Sigmoid colon (tissue), 7 donors: ENCODE results near the gene KRTAP16-1. TPM values are rescaled to one million over a fixed set of nuclear protein-coding genes. Genes with fewer than 3 reads are reported as not detected.
"Not testable (repeated sequence)": the region's sequence is repeated elsewhere in the genome, so short reads cannot be mapped to it uniquely, and the experiment has no call there.

ENCODE experiments used
- DNase-seq: peaks from one replicate; pipeline ENCODE4 v3.0.0-alpha.2; 2019
- H3K27ac ChIP-seq, 4 donors: fragments of 200-600 bp; sonication (generic); one replicate each; pipeline ENCODE4 v1.5.1; 2016 to 2019; ENCODE audit warnings: mild to moderate bottlenecking in 1 of 4
- H3K27me3 ChIP-seq, 3 donors: fragments of 200-600 bp; sonication (generic); one replicate each; pipeline ENCODE4 v1.5.1; 2019; ENCODE audit warnings: mild to moderate bottlenecking in 1 of 3
- H3K36me3 ChIP-seq, 4 donors: fragments of 200-600 bp; sonication (generic); one replicate each; pipeline ENCODE4 v1.5.1; 2016 to 2019
- H3K4me1 ChIP-seq, 4 donors: fragments of 200-600 bp; sonication (generic); one replicate each; pipeline ENCODE4 v1.5.1; 2017 to 2019
- H3K4me3 ChIP-seq, 4 donors: fragments of 200-600 bp; sonication (generic); one replicate each; pipeline ENCODE4 v1.5.1; 2017 to 2019; ENCODE audit warnings: mild to moderate bottlenecking in 2 of 4, moderate library complexity in 1 of 4
- H3K9me3 ChIP-seq, 4 donors: fragments of 200-600 bp in 3 of 4; sonication (generic) in 3 of 4; one replicate each; pipeline versions ENCODE4 v1.5.1 to v1.6.1; 2013 to 2019
- CTCF ChIP-seq, 4 experiments: fragments of 450-650 bp in 3 of 4; fragments of 200-600 bp in 1 of 4; IDR thresholded peaks; one replicate each; pipeline ENCODE4 v1.5.1; 2016 to 2019; ENCODE audit warnings: antibody characterized with exemption in 4 of 4, mild to moderate bottlenecking in 3 of 4, moderate library complexity in 2 of 4
- EP300 ChIP-seq, 4 donors: sonication (generic); formaldehyde crosslinking; IDR thresholded peaks; one replicate each; pipeline ENCODE4 v1.6.1; 2017; ENCODE audit warnings: antibody characterized with exemption in 4 of 4
- POLR2A ChIP-seq, 2 donors: fragments of 450-650 bp; IDR thresholded peaks; one replicate each; pipeline ENCODE4 v1.6.1; 2016; ENCODE audit warnings: antibody characterized with exemption in 2 of 2, mild to moderate bottlenecking in 2 of 2, moderate library complexity in 2 of 2
- POLR2AphosphoS5 ChIP-seq, 4 donors: sonication (generic); formaldehyde crosslinking; IDR thresholded peaks; one replicate each; pipeline ENCODE4 v1.6.1; 2017; ENCODE audit warnings: antibody characterized with exemption in 4 of 4
- WGBS, 2 donors: extraction: QIAGEN DNeasy Blood & Tissue Kit; methylation state at CpG; one replicate each; pipeline ENCODE4 v1.1.7; 2013; 5-methylcytosine and 5-hydroxymethylcytosine counted together
- intact Hi-C: fragments of 100-400 bp; cut with DNase I; formaldehyde crosslinking; loops from one replicate; pipeline ENCODE4 v1.15.1; 2023
- polyA plus RNA-seq, 3 donors: library from polyadenylated mRNA; stranded (reverse); fragments of 200-250 nt; gene quantifications; one replicate each; pipeline ENCODE4 v1.2.3, GENCODE V29; 2013
- total RNA-seq, 4 donors: library from RNA; depleted of rRNA; stranded (reverse); fragments of >200 nt; gene quantifications; one replicate each; pipeline ENCODE4 v1.1.0, GENCODE V29; 2016
- donor health status: healthy with polysubstance abuse.
- donor health status: Bipolar disorder and iron deficiency.
- donor health status: healthy.

KRTAP16-1 gene
- total and polyA plus RNA-seq, 7 donors = not detected

DNA sequence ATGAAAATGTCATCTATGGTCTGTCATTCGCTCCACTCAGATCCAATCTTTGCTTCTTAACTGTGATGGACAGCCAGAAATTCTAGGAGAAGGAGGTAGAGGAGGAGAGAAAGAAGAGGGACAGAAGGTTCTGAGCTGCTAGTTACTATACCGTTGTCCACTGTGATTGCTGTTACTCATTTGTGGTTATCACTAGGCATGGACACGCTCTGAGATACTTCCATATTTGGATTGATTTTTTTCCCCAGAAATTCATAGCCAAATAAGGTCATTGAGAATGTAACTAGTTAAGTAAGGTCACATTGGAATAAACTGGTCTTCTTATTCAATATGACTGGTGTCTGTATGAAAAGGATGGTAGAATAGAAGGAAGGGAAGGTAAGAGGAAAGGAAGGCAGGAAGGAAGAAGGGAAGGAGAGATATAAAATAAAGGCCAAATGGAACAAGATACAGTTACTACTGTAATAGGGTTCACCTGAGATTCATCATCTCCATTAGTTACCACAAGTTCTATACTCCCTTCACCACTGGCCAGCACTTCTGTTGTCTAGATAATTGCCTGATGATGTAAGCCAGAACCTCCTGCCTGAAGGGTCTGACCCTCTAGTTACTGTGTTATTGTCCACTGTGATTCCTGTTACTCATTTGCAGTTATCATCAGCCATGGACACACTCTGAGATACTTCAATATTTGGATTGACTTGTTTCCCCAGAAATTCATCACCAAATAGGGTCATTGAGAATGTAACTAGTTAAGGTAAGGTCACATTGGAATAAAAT is 30.7 kb downstream of the KRTAP16-1 start:
- Histone ChIP-seq H3K36me3 (no peaks in the 10 kb centered on the region), H3K4me1 (no peaks in the 10 kb centered on the region), H3K4me3 (no peak overlapping the region), H3K27ac (no peak overlapping the region), H3K27me3 (peaks cover 0 to 6% (median 0%) of the 10 kb centered on the region in 3 donors), H3K9me3 (no peaks in the 10 kb centered on the region)
- TF ChIP-seq POLR2A (IDR thresholded peaks at IDR 0.05) = no peak
- 93 to 94% methylated on average over 3 of the region's 3 CpGs for WGBS, 2 donors
- DNase-seq = no peak
- intact Hi-C loops = no loop called here

DNA sequence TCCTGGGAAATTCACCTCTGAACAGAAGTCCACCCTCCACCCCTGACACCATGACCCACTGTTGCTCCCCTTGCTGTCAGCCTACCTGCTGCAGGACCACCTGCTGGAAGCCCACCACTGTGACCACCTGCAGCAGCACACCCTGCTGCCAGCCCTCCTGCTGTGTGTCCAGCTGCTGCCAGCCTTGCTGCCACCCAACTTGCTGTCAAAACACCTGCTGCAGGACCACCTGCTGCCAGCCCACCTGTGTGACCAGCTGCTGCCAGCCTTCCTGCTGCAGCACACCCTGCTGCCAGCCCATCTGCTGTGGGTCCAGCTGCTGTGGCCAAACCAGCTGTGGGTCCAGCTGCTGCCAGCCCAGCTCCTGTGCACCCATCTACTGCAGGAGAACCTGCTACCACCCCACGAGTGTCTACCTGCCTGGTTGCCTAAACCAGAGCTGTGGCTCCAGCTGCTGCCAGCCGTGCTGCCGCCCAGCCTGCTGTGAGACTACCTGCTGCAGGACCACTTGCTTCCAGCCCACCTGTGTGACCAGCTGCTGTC is 33.4 kb downstream of the KRTAP16-1 start, which contains the start of gene KRTAP9-7:
TSS of gene KRTAP9-7 (plus strand) at position 51 of the 543 bp plus-strand sequence. CDS start at position 51, 0 bp downstream.
- not testable (repeated sequence) for H3K36me3 ChIP-seq, DNase-seq, H3K27ac ChIP-seq, H3K4me1 ChIP-seq, H3K4me3 ChIP-seq, H3K27me3 ChIP-seq, H3K9me3 ChIP-seq
- intact Hi-C loops = loop anchor here (1.0 kb wide), 1 partner anchor 11 kb away; no protein-coding TSS in a partner anchor
- WGBS, 2 donors = 48 to 86% methylated on average over 3 of the region's 3 CpGs

DNA sequence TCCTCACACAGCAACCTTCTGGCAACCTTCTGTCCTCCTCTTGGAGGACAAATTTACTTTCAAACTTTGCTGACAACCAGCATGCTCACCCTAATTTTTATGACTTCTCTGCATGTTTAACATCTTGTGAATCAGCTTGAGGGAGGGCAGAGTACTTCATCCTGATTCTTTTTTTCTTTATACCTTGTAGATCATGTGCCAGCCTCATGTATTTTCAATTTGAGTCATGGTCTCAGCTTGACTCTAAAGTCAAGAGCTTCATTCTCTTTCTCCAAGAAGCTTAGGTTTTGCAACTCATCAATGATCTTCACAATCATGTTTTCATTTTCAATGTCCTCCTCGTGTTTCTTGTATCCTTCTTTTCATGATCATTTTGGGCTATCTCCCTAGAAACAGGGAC is 37.3 kb downstream of the KRTAP16-1 start:
- H3K27ac ChIP-seq = no peak overlapping the region
- TF ChIP-seq CTCF (IDR thresholded peaks at IDR 0.05) (no peak), EP300 (IDR thresholded peaks at IDR 0.05) (no peak), POLR2A (IDR thresholded peaks at IDR 0.05) (no peak), POLR2AphosphoS5 (IDR thresholded peaks at IDR 0.05) (no peak)
- no peaks in the 10 kb centered on the region for H3K4me1 ChIP-seq
- no peaks in the 10 kb centered on the region for H3K36me3 ChIP-seq
- no peaks in the 10 kb centered on the region for H3K9me3 ChIP-seq
- DNase-seq = no peak
- WGBS, 2 donors = 67% methylated on average over 1 of the region's 1 CpG; no CpG with 5 or more reads in 1 of the 2 donors
- H3K4me3 ChIP-seq = no peak overlapping the region
- intact Hi-C loops = no loop called here
- peaks cover 0 to 6% (median 0%) of the 10 kb centered on the region in 3 donors for H3K27me3 ChIP-seq

GRCh38 chr17:41271323-41271722 is 37.8 kb downstream of the KRTAP16-1 start:
- H3K36me3 ChIP-seq, H3K9me3 ChIP-seq, H3K4me1 ChIP-seq, H3K27me3 ChIP-seq, H3K27ac ChIP-seq, H3K4me3 ChIP-seq, intact Hi-C loops, DNase-seq: not testable (repeated sequence)
- WGBS, 2 donors = 52% methylated on average over 1 of the region's 1 CpG; no CpG with 5 or more reads in 1 of the 2 donors

DNA sequence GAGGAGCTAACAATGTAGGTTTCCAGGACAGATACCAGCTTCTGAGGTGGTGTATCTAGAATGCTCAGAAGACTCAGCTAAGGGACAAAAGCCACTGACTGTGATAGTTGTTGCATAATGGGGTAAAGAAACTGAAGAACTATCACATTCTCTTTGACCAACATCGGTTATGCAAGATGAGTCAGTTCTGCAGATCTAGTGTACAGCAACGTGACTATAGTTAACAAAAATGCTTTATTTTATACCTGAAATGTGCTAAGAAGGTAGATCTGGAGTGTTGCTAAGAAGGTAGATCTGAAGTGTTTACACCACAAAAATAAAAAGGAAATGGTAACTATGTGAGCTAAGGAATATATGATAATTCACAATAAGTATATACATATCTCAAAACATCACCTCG is 41.4 kb downstream of the KRTAP16-1 start:
- no peak for DNase-seq
- no peaks in the 10 kb centered on the region for H3K9me3 ChIP-seq
- no peaks in the 10 kb centered on the region for H3K36me3 ChIP-seq
- intact Hi-C loops = no loop called here
- H3K27me3 ChIP-seq = peaks cover 0 to 4% (median 0%) of the 10 kb centered on the region in 3 donors
- WGBS, 2 donors = 90% methylated on average over 3 of the region's 3 CpGs; no CpG with 5 or more reads in 1 of the 2 donors
- H3K4me1 ChIP-seq = no peaks in the 10 kb centered on the region
- no peak overlapping the region for H3K4me3 ChIP-seq
- H3K27ac ChIP-seq = no peak overlapping the region
- TF ChIP-seq POLR2A (IDR thresholded peaks at IDR 0.05) = no peak
- TF ChIP-seq EP300 (IDR thresholded peaks at IDR 0.05) = no peak
- no peak for TF ChIP-seq CTCF (IDR thresholded peaks at IDR 0.05)
- no peak for TF ChIP-seq POLR2AphosphoS5 (IDR thresholded peaks at IDR 0.05)

DNA sequence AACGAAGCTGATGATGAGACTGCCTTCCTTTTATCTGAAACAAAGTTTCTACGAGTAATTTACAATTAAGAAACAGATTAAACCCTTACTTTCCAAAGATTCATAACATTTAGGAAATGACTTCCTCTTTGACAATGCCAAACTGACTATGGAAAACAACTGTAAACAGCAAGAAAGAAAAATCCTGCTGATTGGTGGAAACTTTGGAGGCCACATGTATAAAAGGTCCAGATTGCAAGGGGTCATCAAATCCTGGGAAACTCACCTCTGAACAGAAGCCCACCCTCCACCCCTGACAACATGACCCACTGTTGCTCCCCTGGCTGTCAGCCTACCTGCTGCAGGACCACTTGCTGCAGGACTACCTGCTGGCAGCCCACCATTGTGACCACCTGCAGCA is 44.0 kb downstream of the KRTAP16-1 start, which contains the start of gene KRTAP9-6:
TSS of gene KRTAP9-6 (plus strand) at position 301 of the 400 bp plus-strand sequence. CDS start at position 301, 0 bp downstream.
- no peak for DNase-seq
- no peaks in the 10 kb centered on the region for H3K36me3 ChIP-seq
- no peaks in the 10 kb centered on the region for H3K4me1 ChIP-seq
- 50 to 62% methylated on average over 2 of the region's 2 CpGs for WGBS, 2 donors
- TF ChIP-seq CTCF (IDR thresholded peaks at IDR 0.05) = no peak
- no peak for TF ChIP-seq POLR2AphosphoS5 (IDR thresholded peaks at IDR 0.05)
- no peak for TF ChIP-seq POLR2A (IDR thresholded peaks at IDR 0.05)
- TF ChIP-seq EP300 (IDR thresholded peaks at IDR 0.05) = no peak
- no peak within 1 kb of the TSS for H3K27ac ChIP-seq
- intact Hi-C loops = no loop called here
- no peak within 1 kb of the TSS for H3K4me3 ChIP-seq
- peaks cover 0 to 4% (median 0%) of the 10 kb centered on the region in 3 donors for H3K27me3 ChIP-seq
- no peaks in the 10 kb centered on the region for H3K9me3 ChIP-seq
